ENCODE measurements around the gene MINK1. TPM values are rescaled to one million over a fixed set of nuclear protein-coding genes. Genes with fewer than 3 reads are reported as not detected.

The MINK1 gene
- total RNA-seq, 2 experiments from 2014 or later = 40.6 to 62.5 TPM

DNA sequence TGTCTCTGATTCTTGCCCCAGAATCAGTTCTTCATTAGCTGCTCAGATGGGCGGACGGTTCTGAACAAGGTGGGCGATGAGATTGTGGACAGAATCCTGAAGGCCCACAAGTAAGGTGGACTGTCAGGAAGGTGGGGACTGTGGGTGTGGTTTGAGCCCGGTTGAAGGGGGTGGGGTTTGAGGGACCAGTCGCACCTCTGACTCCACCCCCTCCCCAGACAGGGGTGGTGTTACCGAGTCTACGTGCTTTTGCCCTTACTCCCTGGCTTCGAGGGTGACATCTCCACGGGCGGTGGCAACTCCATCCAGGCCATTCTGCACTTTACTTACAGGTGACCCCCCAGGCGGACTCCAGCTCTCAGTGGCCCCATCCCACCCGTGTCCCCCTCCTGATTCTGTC, 14.9 kb upstream of the MINK1 start:
- H4K20me1 ChIP-seq (ENCODE audit: insufficient read depth, low read length) = no peaks in the 10 kb centered on the region
- H3K4me3 ChIP-seq (ENCODE audit: low read depth, low read length, poor library complexity, severe bottlenecking) = no peak overlapping the region
- intact Hi-C loops (cut with micrococcal nuclease; ENCODE audit: unreplicated experiment) = no loop called here
- no peaks in the 10 kb centered on the region for H3K4me1 ChIP-seq (ENCODE audit: insufficient read depth, low read length, poor library complexity, severe bottlenecking)
- no peak for TF ChIP-seq EZH2phosphoT487 (IDR thresholded peaks at IDR 0.05; ENCODE audit: borderline replicate concordance, low read depth, low read length)
- TF ChIP-seq, protein P1, sequence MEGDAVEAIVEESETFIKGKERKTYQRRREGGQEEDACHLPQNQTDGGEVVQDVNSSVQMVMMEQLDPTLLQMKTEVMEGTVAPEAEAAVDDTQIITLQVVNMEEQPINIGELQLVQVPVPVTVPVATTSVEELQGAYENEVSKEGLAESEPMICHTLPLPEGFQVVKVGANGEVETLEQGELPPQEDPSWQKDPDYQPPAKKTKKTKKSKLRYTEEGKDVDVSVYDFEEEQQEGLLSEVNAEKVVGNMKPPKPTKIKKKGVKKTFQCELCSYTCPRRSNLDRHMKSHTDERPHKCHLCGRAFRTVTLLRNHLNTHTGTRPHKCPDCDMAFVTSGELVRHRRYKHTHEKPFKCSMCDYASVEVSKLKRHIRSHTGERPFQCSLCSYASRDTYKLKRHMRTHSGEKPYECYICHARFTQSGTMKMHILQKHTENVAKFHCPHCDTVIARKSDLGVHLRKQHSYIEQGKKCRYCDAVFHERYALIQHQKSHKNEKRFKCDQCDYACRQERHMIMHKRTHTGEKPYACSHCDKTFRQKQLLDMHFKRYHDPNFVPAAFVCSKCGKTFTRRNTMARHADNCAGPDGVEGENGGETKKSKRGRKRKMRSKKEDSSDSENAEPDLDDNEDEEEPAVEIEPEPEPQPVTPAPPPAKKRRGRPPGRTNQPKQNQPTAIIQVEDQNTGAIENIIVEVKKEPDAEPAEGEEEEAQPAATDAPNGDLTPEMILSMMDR (conservative IDR thresholded peaks at IDR 0.05; ENCODE audit: low read length) = no peak
- no peak overlapping the region for H3K27ac ChIP-seq (ENCODE audit: low read depth, low read length, poor library complexity, severe bottlenecking)
- no peaks in the 10 kb centered on the region for H3K79me2 ChIP-seq (ENCODE audit: insufficient read depth, low read depth, low read length)
- no peak overlapping the region for H3K4me2 ChIP-seq (ENCODE audit: low read length)
- H3K9me2 ChIP-seq (ENCODE audit: insufficient read depth, low read length) = no peaks in the 10 kb centered on the region
- H2AFZ ChIP-seq (ENCODE audit: low read length) = no peak overlapping the region
- ChIA-PET POLR2A (no interaction called here), CTCF (ENCODE audit: unreplicated experiment) (no interaction called here)
- H3K36me3 ChIP-seq (ENCODE audit: insufficient read depth, low read length) = no peaks in the 10 kb centered on the region
- no TSS peak for BruUV-seq (replicated peaks)
- no peak for DNase-seq (ENCODE audit: low spot score)
- no peaks in the 10 kb centered on the region for H3K9me3 ChIP-seq (ENCODE audit: low read length)

DNA sequence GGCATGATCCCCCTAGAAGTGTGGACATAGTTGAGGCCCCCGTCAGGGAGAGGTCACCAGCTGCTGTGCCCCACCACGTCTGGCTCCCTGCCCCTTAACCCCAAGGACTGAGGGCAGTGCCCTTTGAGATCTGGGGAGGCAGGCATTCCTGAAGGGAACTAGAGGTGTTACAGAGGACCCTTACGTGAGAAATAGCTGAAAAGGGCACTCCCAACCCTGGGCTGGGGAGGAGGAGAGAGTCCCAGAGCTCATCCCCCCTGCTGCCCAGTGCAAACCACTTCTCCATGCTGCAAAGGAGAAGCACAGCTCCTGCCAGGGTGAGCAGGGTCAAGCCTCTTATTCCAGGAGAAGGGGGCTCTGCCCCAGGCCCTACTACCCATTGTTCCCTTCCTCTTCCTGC, 10.3 kb upstream of the MINK1 start:
- Histone ChIP-seq H3K4me2 (ENCODE audit: low read length) (no peak overlapping the region), H3K79me2 (ENCODE audit: insufficient read depth, low read depth, low read length) (no peaks in the 10 kb centered on the region), H3K9me2 (ENCODE audit: insufficient read depth, low read length) (no peaks in the 10 kb centered on the region), H4K20me1 (ENCODE audit: insufficient read depth, low read length) (no peaks in the 10 kb centered on the region), H3K4me3 (ENCODE audit: low read depth, low read length, poor library complexity, severe bottlenecking) (no peak overlapping the region), H3K4me1 (ENCODE audit: insufficient read depth, low read length, poor library complexity, severe bottlenecking) (no peaks in the 10 kb centered on the region), H3K9me3 (ENCODE audit: low read length) (no peaks in the 10 kb centered on the region), H2AFZ (ENCODE audit: low read length) (no peak overlapping the region), H3K36me3 (ENCODE audit: insufficient read depth, low read length) (no peaks in the 10 kb centered on the region), H3K27ac (ENCODE audit: low read depth, low read length, poor library complexity, severe bottlenecking) (no peak overlapping the region)
- DNase-seq (ENCODE audit: low spot score) = no peak
- ChIA-PET POLR2A (no interaction called here), CTCF (ENCODE audit: unreplicated experiment) (no interaction called here)
- intact Hi-C loops (cut with micrococcal nuclease; ENCODE audit: unreplicated experiment) = no loop called here
- BruUV-seq (replicated peaks) = no TSS peak
- TF ChIP-seq, protein P1 (conservative IDR thresholded peaks at IDR 0.05; ENCODE audit: low read length) = no peak
- TF ChIP-seq EZH2phosphoT487 (IDR thresholded peaks at IDR 0.05; ENCODE audit: borderline replicate concordance, low read depth, low read length) = no peak

- ChIA-PET POLR2A (no interaction called here), CTCF (ENCODE audit: unreplicated experiment) (no interaction called here)
- intact Hi-C loops (cut with micrococcal nuclease; ENCODE audit: unreplicated experiment) = no loop called here
- H2AFZ ChIP-seq (ENCODE audit: low read length) = no peak overlapping the region
- H3K79me2 ChIP-seq (ENCODE audit: insufficient read depth, low read depth, low read length) = no peaks in the 10 kb centered on the region
- BruUV-seq (replicated peaks) = no TSS peak
- H3K9me3 ChIP-seq (ENCODE audit: low read length) = no peaks in the 10 kb centered on the region
- DNase-seq (ENCODE audit: low spot score) = no peak
- TF ChIP-seq EZH2phosphoT487 (IDR thresholded peaks at IDR 0.05; ENCODE audit: borderline replicate concordance, low read depth, low read length) = no peak
- TF ChIP-seq, protein P1 (conservative IDR thresholded peaks at IDR 0.05; ENCODE audit: low read length) = no peak
- no peaks in the 10 kb centered on the region for H3K4me1 ChIP-seq (ENCODE audit: insufficient read depth, low read length, poor library complexity, severe bottlenecking)
- H3K4me2 ChIP-seq (ENCODE audit: low read length) = no peak overlapping the region
- no peaks in the 10 kb centered on the region for H3K36me3 ChIP-seq (ENCODE audit: insufficient read depth, low read length)
- H3K4me3 ChIP-seq (ENCODE audit: low read depth, low read length, poor library complexity, severe bottlenecking) = no peak overlapping the region
- H3K9me2 ChIP-seq (ENCODE audit: insufficient read depth, low read length) = no peaks in the 10 kb centered on the region
- H3K27ac ChIP-seq (ENCODE audit: low read depth, low read length, poor library complexity, severe bottlenecking) = no peak overlapping the region
- H4K20me1 ChIP-seq (ENCODE audit: insufficient read depth, low read length) = no peaks in the 10 kb centered on the region
Observed at GRCh38 chr17:4823373-4824089, 9.6 kb upstream of the MINK1 start.
